ENCODE measurements around the gene UNC119.
"Not testable (repeated sequence)": the region's sequence is repeated elsewhere in the genome, so short reads cannot be mapped to it uniquely, and the experiment has no call there.

UNC119 gene

DNA sequence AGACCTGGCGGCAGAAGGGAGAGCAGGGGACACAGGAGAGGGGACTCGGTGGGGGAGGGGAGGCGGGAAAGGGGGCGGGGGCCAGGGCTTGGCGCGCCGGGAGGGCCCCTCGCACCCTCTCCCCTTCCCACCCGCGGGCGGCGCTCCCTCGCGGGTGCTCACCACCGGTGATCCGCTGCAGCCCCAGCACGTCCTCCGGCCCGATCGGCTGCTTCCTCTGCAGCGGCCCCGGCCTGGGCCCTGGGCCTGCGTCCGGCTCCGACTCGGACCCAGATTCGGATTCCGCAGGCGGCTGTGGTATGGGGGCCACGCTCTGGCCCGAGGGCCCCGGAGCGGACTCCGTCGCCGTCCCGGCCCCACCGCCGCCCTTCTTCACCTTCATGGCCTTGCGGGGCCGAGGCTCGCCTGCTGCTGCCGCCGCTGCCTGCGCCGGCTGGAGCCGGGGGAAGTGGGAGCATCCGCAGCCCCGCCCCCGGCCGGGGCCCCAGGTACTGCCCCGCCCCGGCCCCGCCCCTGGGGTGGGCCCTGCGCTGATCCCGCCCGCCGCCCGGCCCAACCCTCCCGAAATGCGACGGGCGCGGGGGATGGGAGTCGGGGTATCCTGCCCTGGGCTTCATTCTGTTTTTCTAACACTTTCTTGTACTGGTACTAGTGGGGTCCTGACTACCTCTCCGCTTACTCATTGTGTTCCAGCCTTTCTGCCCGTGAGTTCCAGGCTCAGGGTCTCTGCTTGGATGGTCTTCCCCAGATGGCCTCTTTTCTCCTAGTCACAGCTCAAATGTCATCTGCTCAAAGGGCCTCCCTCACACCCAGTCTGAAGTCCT is at the start of gene UNC119:
Gene UNC119, minus strand, starts transcription at position 449 of the 824 bp plus-strand sequence. Its CDS starts 67 bp downstream, at position 382.
- DNase-seq: peak; percentile 41

GRCh38 chr17:28599311-28600184 is 47.1 kb upstream of the UNC119 start:
- peak; percentile 68 for DNase-seq

- peak; percentile 86 for DNase-seq
Observed at GRCh38 chr17:28598799-28599310, 46.4 kb upstream of the UNC119 start, which contains the start of gene SPAG5. SPAG5 (minus strand) TSS chr17:28599025; CDS start chr17:28598946, 79 bp downstream.

- DNase-seq: no peak
Observed at GRCh38 chr17:28598389-28598788, 46.0 kb upstream of the UNC119 start.

GRCh38 chr17:28597606-28598383 is 45.4 kb upstream of the UNC119 start:
- DNase-seq: no peak

DNA sequence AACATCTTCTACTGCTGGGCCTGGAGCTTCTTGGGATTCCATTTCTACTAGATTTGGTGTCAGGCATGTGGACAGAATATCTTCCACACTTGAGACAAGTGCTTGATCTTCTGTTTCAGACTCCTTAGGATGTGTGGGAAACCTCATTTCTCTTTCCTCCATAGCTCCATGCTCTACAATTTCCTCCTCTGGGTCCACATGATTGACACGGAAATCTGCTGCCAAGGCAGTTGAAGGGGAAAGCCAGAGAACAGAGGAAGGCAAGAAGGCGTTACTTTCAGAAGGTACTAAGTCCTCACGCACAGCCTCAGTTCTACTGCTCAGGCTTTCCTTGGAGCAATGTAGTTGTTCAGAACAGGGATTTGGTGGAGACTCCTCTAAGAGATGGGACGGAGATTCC is 39.8 kb upstream of the UNC119 start:
- DNase-seq: no peak

- no peak for DNase-seq
Observed at GRCh38 chr17:28585851-28586250, 33.4 kb upstream of the UNC119 start.

DNA sequence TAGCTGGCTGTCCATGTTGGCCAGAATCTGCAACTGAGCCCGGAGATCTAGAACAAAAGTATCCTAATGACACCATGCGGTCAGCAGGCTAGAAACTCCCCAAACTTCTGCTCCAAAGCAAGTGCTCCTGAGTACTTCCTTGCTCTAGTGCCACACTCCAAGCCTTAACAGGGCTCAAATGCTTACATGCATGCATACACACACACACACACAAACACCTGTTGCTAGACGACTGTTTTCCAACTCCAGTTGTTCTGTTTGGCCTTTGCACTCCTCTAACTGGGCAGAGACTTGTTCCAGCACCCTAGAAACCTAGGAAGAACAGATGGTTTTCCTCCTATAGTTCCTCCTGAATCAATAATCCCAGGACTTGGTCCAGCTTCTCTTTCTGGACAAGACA is 32.0 kb upstream of the UNC119 start:
- DNase-seq: no peak

GRCh38 chr17:28582513-28582912 is 30.1 kb upstream of the UNC119 start:
- DNase-seq: no peak

GRCh38 chr17:28580959-28581358 is 28.5 kb upstream of the UNC119 start:
- DNase-seq: no peak

DNA sequence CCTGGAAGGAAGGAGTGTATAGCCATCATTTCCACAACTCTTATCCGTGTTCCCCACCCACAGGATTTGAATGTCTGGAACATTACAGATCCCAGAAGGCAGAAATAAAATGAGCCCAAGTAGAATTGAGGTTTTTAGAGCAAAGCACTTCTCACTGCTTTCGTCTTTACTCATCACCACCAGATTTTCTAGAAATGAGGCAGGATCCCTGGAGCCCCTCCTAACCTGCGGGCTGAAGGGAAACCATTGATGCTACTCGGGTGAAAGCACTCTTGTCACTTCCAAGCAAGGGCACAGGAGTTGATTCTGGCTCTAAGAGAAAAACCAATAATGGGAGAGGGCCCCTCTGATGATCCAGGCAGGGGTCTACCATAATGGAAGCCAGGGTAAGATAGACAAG is 27.1 kb upstream of the UNC119 start:
- DNase-seq: no peak

DNA sequence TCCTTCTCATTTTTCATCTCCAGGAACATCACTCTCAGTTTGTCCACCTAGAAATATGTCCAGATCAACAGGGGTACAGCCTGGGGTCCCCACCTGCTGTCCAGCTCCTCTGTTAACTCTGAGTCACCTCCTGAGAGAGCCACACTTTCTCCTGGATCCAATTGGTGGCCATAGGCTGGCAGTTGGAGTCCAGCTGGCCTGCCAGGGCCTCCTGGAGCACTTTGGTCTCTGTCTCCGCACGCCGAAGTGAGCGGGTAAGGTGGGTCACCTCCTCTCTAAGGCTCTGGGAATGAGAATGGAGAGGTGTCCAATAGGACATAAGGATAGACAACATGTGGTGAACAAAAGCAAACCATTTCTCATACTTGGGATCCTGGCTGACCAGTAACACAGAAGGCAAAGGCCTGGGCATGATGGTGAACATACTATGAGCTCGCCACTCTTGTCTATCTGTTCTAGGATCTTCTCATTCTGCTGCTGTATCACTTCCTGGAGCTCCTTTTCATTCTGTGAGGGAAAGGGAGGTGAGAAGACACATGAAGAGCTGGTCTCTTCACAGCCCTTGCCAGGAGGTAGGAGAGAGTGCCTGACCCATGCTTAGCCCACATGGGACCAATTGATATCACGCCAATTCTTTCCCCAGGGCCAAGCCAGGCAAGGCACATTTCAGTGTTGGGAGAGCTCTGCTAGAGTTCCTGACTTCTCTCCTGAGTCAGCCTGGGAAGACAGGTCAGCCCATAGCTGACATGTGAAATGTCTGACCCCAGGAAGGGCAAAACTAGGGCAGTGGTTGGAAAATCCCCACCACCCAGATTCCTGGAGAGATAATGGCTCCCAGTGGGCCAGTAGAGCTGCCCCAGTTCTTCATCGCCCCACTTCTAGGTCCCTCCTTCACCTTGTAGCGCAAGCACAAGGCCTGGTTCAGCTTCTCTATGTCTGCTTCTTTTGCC is 26.1 kb upstream of the UNC119 start:
- no peak for DNase-seq

DNA sequence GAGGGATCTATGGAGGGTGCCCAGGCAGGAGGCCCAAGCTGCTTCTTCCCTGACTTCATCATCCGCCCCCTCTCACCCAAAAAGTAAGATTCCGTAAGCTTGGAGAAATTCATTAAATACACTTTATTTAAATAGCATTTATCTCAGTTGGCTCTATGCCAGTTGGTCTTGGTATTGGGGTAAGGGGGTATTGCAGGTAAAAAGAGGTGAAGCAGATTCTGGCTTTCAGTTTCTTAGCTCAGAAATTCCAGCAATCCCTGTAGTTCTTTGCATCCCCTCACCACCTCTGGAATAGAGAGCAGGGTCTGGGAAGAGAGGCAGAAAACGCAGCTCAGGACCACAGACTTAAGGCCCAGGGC is 25.0 kb upstream of the UNC119 start:
- no peak for DNase-seq

DNA sequence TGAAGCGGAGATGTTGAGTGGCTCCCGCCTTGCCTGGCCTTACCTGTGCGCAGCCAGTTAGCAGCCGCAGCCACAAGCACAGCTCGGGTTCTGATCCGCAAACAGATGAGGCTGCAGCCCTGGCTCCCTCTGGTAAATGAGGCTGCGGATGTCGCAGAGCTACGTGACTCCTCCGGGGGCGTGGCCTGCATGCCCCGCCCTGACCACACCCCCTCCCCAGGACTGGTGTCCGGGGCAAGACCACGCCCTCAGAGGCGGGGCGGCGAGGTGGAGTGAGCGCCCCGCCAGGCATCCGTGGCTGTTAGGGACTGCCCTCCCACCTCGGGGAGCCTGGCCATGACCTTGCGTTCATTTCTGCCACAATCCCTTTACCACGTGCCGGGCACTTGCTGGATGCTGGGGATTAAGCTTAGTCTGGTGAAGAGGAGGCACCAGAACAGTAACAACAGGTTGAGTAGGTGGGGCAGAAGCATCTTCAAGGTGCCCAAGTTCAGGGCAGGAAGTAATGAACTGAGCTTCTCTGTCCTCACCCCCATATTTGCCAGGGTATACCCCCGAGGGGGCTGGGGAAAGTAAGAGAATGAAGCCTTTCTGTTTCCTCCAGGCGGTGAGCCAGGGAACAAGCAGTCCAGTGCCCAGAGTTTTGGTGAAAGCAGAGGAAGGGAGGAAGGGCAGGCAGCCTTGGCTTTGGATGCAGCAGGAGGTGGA is 24.5 kb upstream of the UNC119 start, which contains the start of gene ALDOC:
Gene ALDOC, minus strand, starts transcription at position 138 of the 708 bp plus-strand sequence. CDS start 1,363 bp downstream, outside the sequence.
- peak; percentile 82 for DNase-seq

GRCh38 chr17:28576016-28576415 is 23.6 kb upstream of the UNC119 start:
- DNase-seq: not testable (repeated sequence)

DNA sequence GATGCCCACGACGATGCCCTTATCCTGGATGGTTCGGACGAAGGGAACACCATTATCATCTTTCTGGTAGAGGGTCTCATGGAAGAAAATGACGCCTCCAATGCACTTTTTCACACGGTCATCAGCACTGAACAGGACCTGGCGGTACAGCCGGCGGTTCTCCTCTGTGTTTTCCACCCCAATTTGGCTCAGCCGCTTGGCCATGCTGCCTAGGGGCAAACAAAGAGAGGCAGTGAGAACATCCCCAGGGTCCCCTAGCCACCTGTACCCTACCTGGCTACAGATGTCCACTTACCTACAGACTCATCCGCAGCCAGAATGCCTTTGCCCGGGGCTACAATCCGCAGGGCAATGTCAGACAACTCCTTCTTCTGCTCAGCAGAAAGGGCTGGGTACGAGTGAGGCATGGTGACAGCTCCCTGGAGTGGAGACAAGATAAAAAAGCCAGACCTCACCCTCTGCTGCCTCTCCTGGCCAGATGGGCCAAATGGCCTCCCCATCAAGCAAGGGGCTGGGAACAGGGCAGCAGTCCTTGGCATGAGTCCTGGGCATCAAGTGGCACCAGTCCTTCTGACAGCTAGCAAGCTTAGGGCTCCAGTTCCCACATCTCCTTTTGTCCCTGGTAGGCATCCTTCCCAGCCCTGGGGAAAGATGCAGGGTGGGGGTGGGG is 22.8 kb upstream of the UNC119 start:
- no peak for DNase-seq

GRCh38 chr17:28574526-28574925 is 22.1 kb upstream of the UNC119 start:
- no peak for DNase-seq

DNA sequence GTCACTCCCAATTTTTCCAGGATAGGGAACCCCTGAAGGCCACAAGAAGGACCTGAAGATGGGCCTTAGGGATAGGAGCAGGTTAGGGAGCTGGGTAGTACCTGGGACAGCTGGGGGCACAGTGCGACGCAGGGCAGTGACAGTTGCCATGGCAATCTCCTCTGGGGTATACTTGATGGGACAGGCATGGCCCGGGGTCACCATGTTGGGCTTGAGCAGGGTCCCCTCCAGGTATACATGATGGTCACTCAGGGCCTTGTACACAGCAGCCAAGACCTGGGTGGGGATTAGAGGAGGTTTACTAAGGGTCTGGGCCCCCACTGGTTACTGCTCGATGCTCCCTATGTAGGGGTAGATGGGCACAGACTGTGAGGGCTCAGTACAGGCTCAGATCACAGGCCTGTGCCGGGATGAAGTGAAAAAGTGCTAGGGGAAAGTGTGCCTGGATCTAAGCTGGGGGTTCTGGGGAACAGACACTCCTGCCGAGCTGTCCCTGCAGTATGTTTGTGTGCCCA is 21.6 kb upstream of the UNC119 start:
- no peak for DNase-seq

GRCh38 chr17:28573521-28573920 is 21.1 kb upstream of the UNC119 start:
- no peak for DNase-seq

DNA sequence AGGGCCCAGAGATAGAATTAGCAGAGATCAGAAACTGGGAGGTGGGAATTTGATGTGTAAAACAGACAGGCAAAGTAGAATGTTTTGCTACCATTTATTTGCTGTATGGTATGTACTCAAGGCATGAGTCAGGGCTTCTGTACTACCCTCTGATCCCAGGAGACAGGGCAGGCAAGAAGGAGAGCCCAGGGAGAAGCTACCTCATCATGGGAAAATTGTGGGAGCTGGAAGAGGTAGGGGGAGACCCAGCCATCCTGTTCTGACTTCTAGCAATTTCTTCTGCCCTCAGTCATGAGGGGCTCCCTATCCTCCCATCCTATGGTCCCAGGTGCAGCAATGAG is 20.6 kb upstream of the UNC119 start:
- DNase-seq: no peak

Data from NCI-H2227 treated with DMSO at 0.1 percent for 48 hours (cell line).